Myocyte (in vitro differentiated cells): Measurements from ENCODE around the gene ZEB1. TPM values are rescaled to one million over a fixed set of nuclear protein-coding genes. Genes with fewer than 3 reads are reported as not detected.

Experiments used
- DNase-seq: peaks from one replicate; pipeline ENCODE4 v3.0.0-alpha.2; 2012; ENCODE audit warnings: low read depth
- total RNA-seq: library from RNA; depleted of rRNA; stranded (reverse); fragments of >200 nt; gene quantifications from 2 replicates; pipeline ENCODE4 v1.2.3, GENCODE V29; 2014

ZEB1 gene
- total RNA-seq, 1 donor from 2014 or later: 186 TPM

GRCh38 chr10:31578951-31579350, 259.9 kb downstream of the ZEB1 start:
- no peak for DNase-seq
